HepG2 (cell line): Measurements from ENCODE around the gene CFAP61. TPM values are rescaled to one million over a fixed set of nuclear protein-coding genes. Genes with fewer than 3 reads are reported as not detected.

ENCODE experiments used
- ARNTL ChIP-seq: sonication (generic); formaldehyde crosslinking; IDR thresholded peaks from 2 replicates; pipeline ENCODE4 v1.4.0; 2020; ENCODE audit warnings: mild to moderate bottlenecking, missing genetic modification reagents
- KAT2B ChIP-seq: fragments of 150-350 bp; IDR thresholded peaks from 2 replicates; pipeline ENCODE4 v1.6.1; 2014; ENCODE audit warnings: low read depth, low read length, borderline replicate concordance
- KAT7 ChIP-seq: IDR thresholded peaks from 2 replicates; pipeline ENCODE4 v1.6.1; 2018; ENCODE audit warnings: borderline replicate concordance, missing compliant biosample characterization
- KLF9 ChIP-seq: IDR thresholded peaks from 2 replicates; pipeline ENCODE4 v1.6.1; 2016; ENCODE audit warnings: low read depth
- MED8 ChIP-seq: sonication (generic); formaldehyde crosslinking; IDR thresholded peaks from 2 replicates; pipeline ENCODE4 v1.8.1; 2023; ENCODE audit warnings: mild to moderate bottlenecking, missing genetic modification reagents; ENCODE audit not compliant: insufficient replicate concordance
- NFATC3 ChIP-seq: sonication (generic); formaldehyde crosslinking; IDR thresholded peaks from 2 replicates; pipeline ENCODE4 v1.5.1; 2020; ENCODE audit warnings: mild to moderate bottlenecking, missing genetic modification reagents
- PHF8 ChIP-seq: sonication (generic); formaldehyde crosslinking; IDR thresholded peaks from 2 replicates; pipeline ENCODE4 v1.5.0; 2020; ENCODE audit warnings: missing genetic modification reagents
- PPARG ChIP-seq: conservative IDR thresholded peaks from 2 replicates; pipeline ENCODE4 v1.6.1; 2016; ENCODE audit warnings: missing biosample characterization, missing genetic modification reagents
- REST ChIP-seq, 2 experiments: IDR thresholded peaks; 2 replicates each; pipeline ENCODE4 v1.6.1; 2011 to 2012; ENCODE audit warnings: low read length in 2 of 2, borderline replicate concordance in 1 of 2, low read depth in 1 of 2, mild to moderate bottlenecking in 1 of 2, moderate library complexity in 1 of 2
- RFXANK ChIP-seq: IDR thresholded peaks from 2 replicates; pipeline ENCODE4 v1.6.1; 2016
- SYNCRIP ChIP-seq: fragments of 200-400 bp; formaldehyde crosslinking; IDR thresholded peaks from 2 replicates; pipeline ENCODE4 v1.6.1; 2018; ENCODE audit warnings: mild to moderate bottlenecking, low read depth, low read length; ENCODE audit not compliant: insufficient read depth
- TARDBP ChIP-seq: sonication (generic); formaldehyde crosslinking; IDR thresholded peaks from 2 replicates; pipeline ENCODE4 v1.8.0; 2022; ENCODE audit warnings: mild to moderate bottlenecking, missing genetic modification reagents
- ZNF230 ChIP-seq: sonication (generic); formaldehyde crosslinking; IDR thresholded peaks from 2 replicates; pipeline ENCODE4 v1.4.0; 2020; ENCODE audit warnings: mild to moderate bottlenecking, missing genetic modification reagents
- ZNF317 ChIP-seq: sonication (generic); formaldehyde crosslinking; IDR thresholded peaks from 2 replicates; pipeline ENCODE4 v1.5.0; 2020; ENCODE audit warnings: mild to moderate bottlenecking, missing genetic modification reagents
- ZNF333 ChIP-seq: sonication (generic); formaldehyde crosslinking; IDR thresholded peaks from 2 replicates; pipeline ENCODE4 v1.4.0; 2020; ENCODE audit warnings: mild to moderate bottlenecking, missing genetic modification reagents, borderline replicate concordance
- ZNF451 ChIP-seq: sonication (generic); formaldehyde crosslinking; IDR thresholded peaks from 2 replicates; pipeline ENCODE4 v1.5.0; 2020; ENCODE audit warnings: mild to moderate bottlenecking, missing genetic modification reagents
- ZNF501 ChIP-seq: sonication (generic); formaldehyde crosslinking; IDR thresholded peaks from 2 replicates; pipeline ENCODE4 v1.5.1; 2020; ENCODE audit warnings: mild to moderate bottlenecking, moderate library complexity, missing genetic modification reagents
- ZZZ3 ChIP-seq: sonication (generic); formaldehyde crosslinking; IDR thresholded peaks from 2 replicates; pipeline ENCODE4 v1.4.0; 2020; ENCODE audit warnings: missing genetic modification reagents, mild to moderate bottlenecking, borderline replicate concordance
- polyA plus RNA-seq, 8 experiments: library from polyadenylated mRNA; depleted of rRNA in 3 of 8; stranded (reverse) in 7 of 8; unstranded in 1 of 8; fragments of >200 nt; fragmentation: Illumina TruSeq in 4 of 8; extraction: Trizol in 4 of 8; gene quantifications; 2 replicates each; pipeline versions ENCODE4 v1.2.1 to v1.2.3, GENCODE V29; 2011 to 2016; ENCODE audit warnings: low read depth in 4 of 8, missing spikeins in 1 of 8, mixed read lengths in 1 of 8; ENCODE audit not compliant: insufficient read depth in 1 of 8
- total RNA-seq, 5 experiments: library from RNA; depleted of rRNA; stranded (reverse); fragments of >200 nt; fragmentation: Illumina TruSeq; extraction: Trizol; gene quantifications; 2 replicates each; pipeline ENCODE4 v1.2.3, GENCODE V29; 2016; ENCODE audit warnings: low read depth in 1 of 5
- TF ChIP-seq, protein P1 (sequence below): sonication (generic); formaldehyde crosslinking; IDR thresholded peaks from 2 replicates; pipeline ENCODE4 v1.4.0; 2020; ENCODE audit warnings: missing genetic modification reagents, borderline replicate concordance
- TF ChIP-seq, protein P2 (sequence below): sonication (generic); formaldehyde crosslinking; IDR thresholded peaks from 2 replicates; pipeline ENCODE4 v1.4.0; 2020; ENCODE audit warnings: missing genetic modification reagents, borderline replicate concordance

Gene CFAP61
- total and polyA plus RNA-seq, 2 of the 13 experiments (the other 11 are each of a cell fraction or from before 2014, with no cell fraction given): 0.27 TPM; not detected in 1

- TF ChIP-seq KAT7 (CRISPR knock-in tag) (peak; percentile 99), ZNF317 (no peak; the same call in 1 of the 2 replicates), ZNF230 (CRISPR knock-in tag) (peak; percentile 91; the same call in 1 of the 2 replicates), KAT2B (no peak), REST (IDR thresholded peaks at IDR 0.05; ENCODE audit: borderline replicate concordance in 1 of 2, low read depth in 1 of 2, low read length in 2 of 2) (peak in 1 of 2 experiments; percentile 70; a peak in 1 of 4 replicates), NFATC3 (CRISPR knock-in tag) (peak; percentile 57; the same call in 1 of the 2 replicates), ZNF451 (CRISPR knock-in tag) (peak; percentile 94), ZNF333 (CRISPR knock-in tag) (peak; percentile 85; the same call in 1 of the 2 replicates), ZNF501 (CRISPR knock-in tag) (peak; percentile 99), ARNTL (CRISPR knock-in tag) (peak; percentile 69), RFXANK (CRISPR knock-in tag) (0 out of 2 replicates have a peak, but pooled peaks have one; percentile 57), PHF8 (CRISPR knock-in tag) (peak; percentile 100), SYNCRIP (no peak), MED8 (CRISPR knock-in tag) (no peak), PPARG (CRISPR knock-in tag) (peak; percentile 49), ZZZ3 (CRISPR knock-in tag) (peak; percentile 84; the same call in 1 of the 2 replicates), TARDBP (CRISPR knock-in tag) (peak; percentile 67), KLF9 (CRISPR knock-in tag) (no peak; the same call in none of the 2 replicates)
- TF ChIP-seq, protein P1, sequence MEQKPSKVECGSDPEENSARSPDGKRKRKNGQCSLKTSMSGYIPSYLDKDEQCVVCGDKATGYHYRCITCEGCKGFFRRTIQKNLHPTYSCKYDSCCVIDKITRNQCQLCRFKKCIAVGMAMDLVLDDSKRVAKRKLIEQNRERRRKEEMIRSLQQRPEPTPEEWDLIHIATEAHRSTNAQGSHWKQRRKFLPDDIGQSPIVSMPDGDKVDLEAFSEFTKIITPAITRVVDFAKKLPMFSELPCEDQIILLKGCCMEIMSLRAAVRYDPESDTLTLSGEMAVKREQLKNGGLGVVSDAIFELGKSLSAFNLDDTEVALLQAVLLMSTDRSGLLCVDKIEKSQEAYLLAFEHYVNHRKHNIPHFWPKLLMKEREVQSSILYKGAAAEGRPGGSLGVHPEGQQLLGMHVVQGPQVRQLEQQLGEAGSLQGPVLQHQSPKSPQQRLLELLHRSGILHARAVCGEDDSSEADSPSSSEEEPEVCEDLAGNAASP (CRISPR knock-in tag): peak; percentile 37; the same call in 1 of the 2 replicates
- TF ChIP-seq, protein P2, sequence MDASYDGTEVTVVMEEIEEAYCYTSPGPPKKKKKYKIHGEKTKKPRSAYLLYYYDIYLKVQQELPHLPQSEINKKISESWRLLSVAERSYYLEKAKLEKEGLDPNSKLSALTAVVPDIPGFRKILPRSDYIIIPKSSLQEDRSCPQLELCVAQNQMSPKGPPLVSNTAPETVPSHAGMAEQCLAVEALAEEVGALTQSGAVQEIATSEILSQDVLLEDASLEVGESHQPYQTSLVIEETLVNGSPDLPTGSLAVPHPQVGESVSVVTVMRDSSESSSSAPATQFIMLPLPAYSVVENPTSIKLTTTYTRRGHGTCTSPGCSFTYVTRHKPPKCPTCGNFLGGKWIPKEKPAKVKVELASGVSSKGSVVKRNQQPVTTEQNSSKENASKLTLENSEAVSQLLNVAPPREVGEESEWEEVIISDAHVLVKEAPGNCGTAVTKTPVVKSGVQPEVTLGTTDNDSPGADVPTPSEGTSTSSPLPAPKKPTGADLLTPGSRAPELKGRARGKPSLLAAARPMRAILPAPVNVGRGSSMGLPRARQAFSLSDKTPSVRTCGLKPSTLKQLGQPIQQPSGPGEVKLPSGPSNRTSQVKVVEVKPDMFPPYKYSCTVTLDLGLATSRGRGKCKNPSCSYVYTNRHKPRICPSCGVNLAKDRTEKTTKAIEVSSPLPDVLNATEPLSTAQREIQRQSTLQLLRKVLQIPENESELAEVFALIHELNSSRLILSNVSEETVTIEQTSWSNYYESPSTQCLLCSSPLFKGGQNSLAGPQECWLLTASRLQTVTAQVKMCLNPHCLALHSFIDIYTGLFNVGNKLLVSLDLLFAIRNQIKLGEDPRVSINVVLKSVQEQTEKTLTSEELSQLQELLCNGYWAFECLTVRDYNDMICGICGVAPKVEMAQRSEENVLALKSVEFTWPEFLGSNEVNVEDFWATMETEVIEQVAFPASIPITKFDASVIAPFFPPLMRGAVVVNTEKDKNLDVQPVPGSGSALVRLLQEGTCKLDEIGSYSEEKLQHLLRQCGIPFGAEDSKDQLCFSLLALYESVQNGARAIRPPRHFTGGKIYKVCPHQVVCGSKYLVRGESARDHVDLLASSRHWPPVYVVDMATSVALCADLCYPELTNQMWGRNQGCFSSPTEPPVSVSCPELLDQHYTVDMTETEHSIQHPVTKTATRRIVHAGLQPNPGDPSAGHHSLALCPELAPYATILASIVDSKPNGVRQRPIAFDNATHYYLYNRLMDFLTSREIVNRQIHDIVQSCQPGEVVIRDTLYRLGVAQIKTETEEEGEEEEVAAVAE (CRISPR knock-in tag): peak; percentile 91; the same call in 1 of the 2 replicates
Observed at GRCh38 chr20:20052074-20052970, at the start of gene CFAP61, which contains the start of gene CRNKL1 (continued).
